WTC11 (cell line): Measurements from ENCODE around the gene BEST4. TPM values are rescaled to one million over a fixed set of nuclear protein-coding genes. Genes with fewer than 3 reads are reported as not detected.
A peak's percentile ranks its signal among the peaks of the same experiment; 100 is the strongest.

Experiments used
- ATAC-seq: fragments of 200-7000 bp; cut with Tn5 transposase; 2 replicates; pipeline ENCODE4 v1.10.0; 2021; ENCODE audit warnings: mild to moderate bottlenecking, moderate library complexity
- CTCF ChIA-PET: fragments of 300-600 bp; sonication (Branson Sonifier 250); formaldehyde crosslinking; loops from one replicate; lab custom pipeline; 2021; ENCODE audit warnings: antibody characterized with exemption; lab: Charles Lee
- POLR2A ChIA-PET: fragments of 350-600 bp; sonication (Branson Sonifier 250); formaldehyde crosslinking; loops from one replicate; lab custom pipeline; 2021; ENCODE audit warnings: antibody characterized with exemption; lab: Charles Lee
- DNase-seq: peaks from one replicate; pipeline ENCODE4 v3.0.0; 2021; ENCODE audit warnings: low spot score
- H3K27ac Mint-ChIP-seq: 2 replicates; pipeline ENCODE4 v1.8.0; 2021; ENCODE audit warnings: mixed read lengths
- H3K27me3 Mint-ChIP-seq: 2 replicates; pipeline ENCODE4 v1.8.0; 2021; ENCODE audit warnings: low read depth, mild to moderate bottlenecking, moderate library complexity, mixed read lengths
- H3K36me3 Mint-ChIP-seq: 2 replicates; pipeline ENCODE4 v1.8.0; 2021; ENCODE audit warnings: mixed read lengths
- H3K4me1 Mint-ChIP-seq: 2 replicates; pipeline ENCODE4 v1.8.0; 2022; ENCODE audit warnings: mixed read lengths
- H3K4me3 Mint-ChIP-seq: 2 replicates; pipeline ENCODE4 v1.8.0; 2021; ENCODE audit warnings: mild to moderate bottlenecking, moderate library complexity, mixed read lengths
- H3K9me3 Mint-ChIP-seq: 2 replicates; pipeline ENCODE4 v1.8.0; 2021; ENCODE audit warnings: mixed read lengths
- AFF4 ChIP-seq: sonication (generic); formaldehyde crosslinking; IDR thresholded peaks from 2 replicates; pipeline ENCODE4 v1.8.1; 2023; ENCODE audit warnings: mild to moderate bottlenecking, missing genetic modification reagents, borderline replicate concordance
- ATF1 ChIP-seq: sonication (generic); formaldehyde crosslinking; IDR thresholded peaks from 2 replicates; pipeline ENCODE4 v1.8.1; 2023; ENCODE audit warnings: mild to moderate bottlenecking, moderate library complexity, missing genetic modification reagents
- CTCF ChIP-seq: fragments of 200-600 bp; IDR thresholded peaks from 2 replicates; pipeline ENCODE4 v1.8.0; 2022; ENCODE audit warnings: antibody characterized with exemption
- E2F4 ChIP-seq: sonication (generic); formaldehyde crosslinking; IDR thresholded peaks from 2 replicates; pipeline ENCODE4 v1.8.1; 2022; ENCODE audit warnings: low read depth, mild to moderate bottlenecking, moderate library complexity, missing genetic modification reagents, borderline replicate concordance
- IRF2 ChIP-seq: sonication (generic); formaldehyde crosslinking; IDR thresholded peaks from 2 replicates; pipeline ENCODE4 v1.8.0; 2022; ENCODE audit warnings: low read depth, missing genetic modification reagents, borderline replicate concordance
- MXD4 ChIP-seq: fragments of 250-450 bp; sonication (Bioruptor Pico); IDR thresholded peaks from 2 replicates; pipeline ENCODE4 v1.8.0; 2021; ENCODE audit warnings: mild to moderate bottlenecking, moderate library complexity, borderline replicate concordance
- NFATC4 ChIP-seq: fragments of 250-450 bp; sonication (Bioruptor Pico); IDR thresholded peaks from 2 replicates; pipeline ENCODE4 v1.9.0; 2021; ENCODE audit warnings: mild to moderate bottlenecking
- NFYB ChIP-seq: sonication (generic); formaldehyde crosslinking; conservative IDR thresholded peaks from 2 replicates; pipeline ENCODE4 v1.8.0; 2022; ENCODE audit warnings: low read depth, missing genetic modification reagents
- PREB ChIP-seq: sonication (generic); formaldehyde crosslinking; IDR thresholded peaks from 2 replicates; pipeline ENCODE4 v1.8.1; 2022; ENCODE audit warnings: mild to moderate bottlenecking, missing genetic modification reagents, moderate library complexity, borderline replicate concordance
- TEAD4 ChIP-seq: sonication (generic); formaldehyde crosslinking; IDR thresholded peaks from 2 replicates; pipeline ENCODE4 v1.8.0; 2022; ENCODE audit warnings: mild to moderate bottlenecking, missing genetic modification reagents
- ZNF219 ChIP-seq: sonication (generic); formaldehyde crosslinking; IDR thresholded peaks from 2 replicates; pipeline ENCODE4 v1.8.0; 2023; ENCODE audit warnings: missing genetic modification reagents, mild to moderate bottlenecking, borderline replicate concordance
- ZNF425 ChIP-seq: fragments of 250-450 bp; sonication (Bioruptor Pico); conservative IDR thresholded peaks from 2 replicates; pipeline ENCODE4 v1.9.0; 2021; ENCODE audit warnings: mild to moderate bottlenecking
- total RNA-seq: library from RNA; stranded (reverse); gene quantifications from 3 replicates; pipeline ENCODE4 v1.2.3, GENCODE V29; 2021
- TF ChIP-seq, protein P1 (sequence below): fragments of 250-450 bp; sonication (Bioruptor Pico); IDR thresholded peaks from 2 replicates; pipeline ENCODE4 v1.8.0; 2021; ENCODE audit warnings: mild to moderate bottlenecking
- TF ChIP-seq, protein P2 (sequence below): sonication (generic); formaldehyde crosslinking; IDR thresholded peaks from 2 replicates; pipeline ENCODE4 v1.8.1; 2022; ENCODE audit warnings: mild to moderate bottlenecking, moderate library complexity, missing genetic modification reagents

Gene BEST4
- total RNA-seq, 1 experiment from 2014 or later, result 1.6 TPM

GRCh38 chr1:44786841-44787426, 1.0 kb downstream of the BEST4 start:
- H3K36me3 Mint-ChIP-seq, result no peaks in the 10 kb centered on the region
- TF ChIP-seq IRF2 (CRISPR knock-in tag) (no peak), MXD4 (no peak), E2F4 (no peak), ZNF219 (CRISPR knock-in tag) (no peak), ATF1 (CRISPR knock-in tag) (no peak), CTCF (no peak), NFYB (no peak), AFF4 (CRISPR knock-in tag) (no peak)
- TF ChIP-seq, protein P1, sequence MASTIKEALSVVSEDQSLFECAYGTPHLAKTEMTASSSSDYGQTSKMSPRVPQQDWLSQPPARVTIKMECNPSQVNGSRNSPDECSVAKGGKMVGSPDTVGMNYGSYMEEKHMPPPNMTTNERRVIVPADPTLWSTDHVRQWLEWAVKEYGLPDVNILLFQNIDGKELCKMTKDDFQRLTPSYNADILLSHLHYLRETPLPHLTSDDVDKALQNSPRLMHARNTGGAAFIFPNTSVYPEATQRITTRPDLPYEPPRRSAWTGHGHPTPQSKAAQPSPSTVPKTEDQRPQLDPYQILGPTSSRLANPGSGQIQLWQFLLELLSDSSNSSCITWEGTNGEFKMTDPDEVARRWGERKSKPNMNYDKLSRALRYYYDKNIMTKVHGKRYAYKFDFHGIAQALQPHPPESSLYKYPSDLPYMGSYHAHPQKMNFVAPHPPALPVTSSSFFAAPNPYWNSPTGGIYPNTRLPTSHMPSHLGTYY, result no peak
- TF ChIP-seq, all 79 proteins: peak for 0
- peaks cover 12% of the 10 kb centered on the region for H3K27me3 Mint-ChIP-seq
- POLR2A ChIA-PET, result interaction anchor here (0.7 to 1.9 kb wide), 5 partner anchors 11 to 172 kb away, joined by 3 to 10 read pairs (median 6); partner anchors contain the start of genes DYNLT4 and PLK3
- ATAC-seq, result no peak
- peaks cover 35% of the 10 kb centered on the region for H3K4me1 Mint-ChIP-seq
- H3K9me3 Mint-ChIP-seq, result no peaks in the 10 kb centered on the region
- CTCF ChIA-PET, result interaction anchor here (0.6 to 3.7 kb wide), 19 partner anchors 11 to 516 kb away, joined by 3 to 20 read pairs (median 4); partner anchors contain the start of genes BTBD19, DYNLT4, HECTD3 and PLK3
- no peak for DNase-seq
- H3K4me3 Mint-ChIP-seq, result peak overlapping the region; percentile 70
- H3K27ac Mint-ChIP-seq, result no peak overlapping the region; the same call in 1 of the 2 replicates

DNA sequence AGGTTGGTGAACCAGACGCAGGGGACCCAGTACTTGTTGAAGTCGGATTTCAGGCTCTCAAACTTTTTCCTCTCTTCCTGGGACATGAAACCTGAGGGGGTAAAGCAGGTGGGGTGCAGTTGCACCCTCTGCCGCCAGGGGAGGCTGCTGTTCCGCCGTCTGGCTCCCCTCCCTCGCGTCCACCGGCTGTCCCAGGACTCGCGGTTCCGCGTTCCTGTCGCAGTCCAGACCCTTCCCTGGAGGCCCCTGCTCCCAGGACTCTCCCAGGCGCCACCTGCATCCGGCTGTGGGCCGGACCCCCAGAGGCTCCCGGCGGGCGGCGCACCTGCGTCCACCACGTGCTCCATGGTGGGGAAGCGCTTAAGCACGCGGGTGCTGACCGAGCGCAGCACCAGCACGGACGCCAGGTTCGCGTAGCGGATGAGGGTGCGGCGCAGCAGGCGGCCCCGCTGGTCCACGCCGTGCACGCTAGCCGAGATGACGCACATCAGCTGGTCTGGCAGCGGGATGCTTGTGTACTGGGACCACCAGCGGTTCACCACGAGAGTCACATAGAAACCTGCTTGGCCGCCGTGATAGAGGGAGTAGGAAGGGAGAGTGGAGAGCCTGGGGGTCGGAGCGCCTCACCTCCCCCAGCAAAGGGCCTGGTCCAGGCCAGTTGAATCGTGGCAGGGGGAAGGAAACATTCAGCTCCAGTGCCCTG, 1.7 kb downstream of the BEST4 start:
- Mint-ChIP-seq H3K4me3 (peak overlapping the region; percentile 70), H3K27me3 (peaks cover 12% of the 10 kb centered on the region), H3K4me1 (peaks cover 35% of the 10 kb centered on the region), H3K9me3 (no peaks in the 10 kb centered on the region), H3K27ac (no peak overlapping the region; the same call in 1 of the 2 replicates), H3K36me3 (no peaks in the 10 kb centered on the region; the same call in 1 of the 2 replicates)
- peak; percentile 88 for DNase-seq
- peak; percentile 50 for ATAC-seq
- POLR2A ChIA-PET, result interaction anchor here (0.7 to 1.9 kb wide), 4 partner anchors 11 to 33 kb away, joined by 3 to 10 read pairs (median 6); partner anchors contain the start of genes DYNLT4 and PLK3
- CTCF ChIA-PET, result interaction anchor here (0.6 to 3.7 kb wide), 22 partner anchors 10 to 517 kb away, joined by 3 to 21 read pairs (median 4); partner anchors contain the start of genes BTBD19, DYNLT4, HECTD3 and PLK3
- TF ChIP-seq, protein P2, sequence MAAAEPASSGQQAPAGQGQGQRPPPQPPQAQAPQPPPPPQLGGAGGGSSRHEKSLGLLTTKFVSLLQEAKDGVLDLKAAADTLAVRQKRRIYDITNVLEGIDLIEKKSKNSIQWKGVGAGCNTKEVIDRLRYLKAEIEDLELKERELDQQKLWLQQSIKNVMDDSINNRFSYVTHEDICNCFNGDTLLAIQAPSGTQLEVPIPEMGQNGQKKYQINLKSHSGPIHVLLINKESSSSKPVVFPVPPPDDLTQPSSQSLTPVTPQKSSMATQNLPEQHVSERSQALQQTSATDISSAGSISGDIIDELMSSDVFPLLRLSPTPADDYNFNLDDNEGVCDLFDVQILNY (CRISPR knock-in tag), result 0 out of 2 replicates have a peak, but pooled peaks have one; percentile 71
- TF ChIP-seq TEAD4 (CRISPR knock-in tag) (no peak), AFF4 (CRISPR knock-in tag) (peak; percentile 61; the same call in 1 of the 2 replicates), PREB (no peak), NFATC4 (CRISPR knock-in tag) (0 out of 2 replicates have a peak, but pooled peaks have one; percentile 14), ZNF425 (CRISPR knock-in tag) (no peak)
